ENCODE data around the gene CFAP299. TPM values are rescaled to one million over a fixed set of nuclear protein-coding genes. Genes with fewer than 3 reads are reported as not detected.

Gene CFAP299
- total and polyA plus RNA-seq, 2 of the 13 experiments (the other 11 are each of a cell fraction or from before 2014, with no cell fraction given) = not detected

GRCh38 chr4:80878218-80878617 is 542.7 kb downstream of the CFAP299 start:
- Histone ChIP-seq H3K4me2 (ENCODE audit: low read depth, low read length) (no peak overlapping the region), H3K9ac (ENCODE audit: insufficient read depth, low read depth, low read length) (no peak overlapping the region), H3K36me3 (replicated peaks in 1 of 2; ENCODE audit: control insufficient read depth in 1 of 2, insufficient read depth in 2 of 2, low read length in 2 of 2) (no peaks in the 10 kb centered on the region), H3K4me1 (ENCODE audit: insufficient read depth, low read length) (no peaks in the 10 kb centered on the region), H3K9me3 (ENCODE audit: low read length) (no peaks in the 10 kb centered on the region), H3K79me2 (ENCODE audit: insufficient read depth, low read length) (no peaks in the 10 kb centered on the region), H3K27ac (ENCODE audit: extremely low read length, insufficient read depth, low read length) (no peak overlapping the region), H3K4me3 (replicated peaks in 1 of 3; ENCODE audit: insufficient read depth in 1 of 3, low read depth in 2 of 3, low read length in 3 of 3) (no peak overlapping the region), H4K20me1 (ENCODE audit: insufficient read depth, low read length) (no peaks in the 10 kb centered on the region), H2AFZ (ENCODE audit: low read length) (no peak overlapping the region), H3K27me3 (ENCODE audit: control insufficient read depth in 1 of 2, insufficient read depth in 2 of 2, low read length in 2 of 2) (no peaks in the 10 kb centered on the region; a peak in 1 of 5 replicates)
- intact Hi-C loops (cut with micrococcal nuclease; ENCODE audit: unreplicated experiment) (no loop called here), in situ Hi-C loops (cut with HindIII; ENCODE audit: extremely low pct_ligation_motif_present, low pct_unique_long_range_greater_than_20kb) (no loop called here)
- 0% methylated on average over 1 of the region's 1 CpG for WGBS (ENCODE audit: low lambda C conversion rate)
- DNase-seq (ENCODE audit: low spot score) = no peak
- no peak for TF ChIP-seq ZNF343 (CRISPR knock-in tag; IDR thresholded peaks at IDR 0.05)
- no peak for TF ChIP-seq ZNF740 (CRISPR knock-in tag; IDR thresholded peaks at IDR 0.05)
- TF ChIP-seq ZNF768 (CRISPR knock-in tag; IDR thresholded peaks at IDR 0.05) = no peak
- TF ChIP-seq REST (IDR thresholded peaks at IDR 0.05; ENCODE audit: borderline replicate concordance in 1 of 2, low read depth in 1 of 2, low read length in 2 of 2) = no peak
- TF ChIP-seq BHLHE40 (IDR thresholded peaks at IDR 0.05; ENCODE audit: low read length) = no peak
- no peak for TF ChIP-seq ZMYM4 (CRISPR knock-in tag; IDR thresholded peaks at IDR 0.05)
- TF ChIP-seq KLF13 (CRISPR knock-in tag; IDR thresholded peaks at IDR 0.05) = no peak
- TF ChIP-seq CEBPB (IDR thresholded peaks at IDR 0.05; ENCODE audit: borderline replicate concordance, low read depth, low read length) = no peak; the same call in 1 of the 2 replicates
- TF ChIP-seq NR2C2 (CRISPR knock-in tag; IDR thresholded peaks at IDR 0.05; ENCODE audit: borderline replicate concordance) = no peak
- TF ChIP-seq CREB1 (IDR thresholded peaks at IDR 0.05) = no peak
- no peak for TF ChIP-seq CREB1 (CRISPR knock-in tag; IDR thresholded peaks at IDR 0.05)
- no peak for TF ChIP-seq ZNF704 (CRISPR knock-in tag; IDR thresholded peaks at IDR 0.05; ENCODE audit: borderline replicate concordance)
- no peak for TF ChIP-seq ZNF605 (CRISPR knock-in tag; IDR thresholded peaks at IDR 0.05)
- no peak for TF ChIP-seq HOXA7 (CRISPR knock-in tag; IDR thresholded peaks at IDR 0.05)
- no peak for TF ChIP-seq ZFP41 (CRISPR knock-in tag; IDR thresholded peaks at IDR 0.05; ENCODE audit: borderline replicate concordance)
- TF ChIP-seq ATF7-NPFF (CRISPR knock-in tag; IDR thresholded peaks at IDR 0.05; ENCODE audit: low read depth) = no peak
- ATAC-seq = no peak
- FAIRE-seq = no peak
- no TSS peak for BruUV-seq (replicated peaks)
- ChIA-PET CTCF (ENCODE audit: low intra/inter-chr PET ratio, low total read pairs) (no interaction called here), POLR2A (no interaction called here)

All from HepG2 (cell line).